Measurements from ENCODE around the gene ADARB1.

ADARB1 gene

GRCh38 chr21:45192332-45192731, 118.0 kb downstream of the ADARB1 start:
- Histone ChIP-seq H3K4me3 (ENCODE audit: low read depth, low read length, poor library complexity, severe bottlenecking) (no peak overlapping the region), H3K9me2 (ENCODE audit: low read depth, low read length) (no peaks in the 10 kb centered on the region), H3K9ac (ENCODE audit: low read length) (no peak overlapping the region), H4K20me1 (ENCODE audit: insufficient read depth, low read length) (no peaks in the 10 kb centered on the region), H3K9me3 (ENCODE audit: low read length) (peaks cover 13% of the 10 kb centered on the region), H3K4me1 (ENCODE audit: insufficient read depth, low read length, severe bottlenecking) (no peaks in the 10 kb centered on the region), H3K79me2 (ENCODE audit: insufficient read depth, low read length) (no peaks in the 10 kb centered on the region), H2AFZ (ENCODE audit: low read length) (no peak overlapping the region), H3F3A (ENCODE audit: insufficient read depth, low read length) (no peaks in the 10 kb centered on the region), H3K4me2 (ENCODE audit: low read length) (no peak overlapping the region), H3K27ac (ENCODE audit: low read depth, low read length, poor library complexity, severe bottlenecking) (no peak overlapping the region), H3K36me3 (ENCODE audit: insufficient read depth, low read length) (no peaks in the 10 kb centered on the region), H3K27me3 (ENCODE audit: insufficient read depth, low read length) (no peaks in the 10 kb centered on the region)
- TF ChIP-seq CTCF (IDR thresholded peaks at IDR 0.05; ENCODE audit: low read length), result peak; percentile 38; the same call in 1 of the 2 replicates
- no peak for TF ChIP-seq EZH2 (IDR thresholded peaks at IDR 0.05; ENCODE audit: borderline replicate concordance, low read length)

GRCh38 chr21:45196620-45197019, 122.2 kb downstream of the ADARB1 start:
- Histone ChIP-seq H3K9ac (ENCODE audit: low read length) (no peak overlapping the region), H3K27ac (ENCODE audit: low read depth, low read length, poor library complexity, severe bottlenecking) (no peak overlapping the region), H3K4me3 (ENCODE audit: low read depth, low read length, poor library complexity, severe bottlenecking) (no peak overlapping the region), H3K9me2 (ENCODE audit: low read depth, low read length) (no peaks in the 10 kb centered on the region), H4K20me1 (ENCODE audit: insufficient read depth, low read length) (no peaks in the 10 kb centered on the region), H3K36me3 (ENCODE audit: insufficient read depth, low read length) (no peaks in the 10 kb centered on the region), H3K4me2 (ENCODE audit: low read length) (no peak overlapping the region), H3K27me3 (ENCODE audit: insufficient read depth, low read length) (no peaks in the 10 kb centered on the region), H3F3A (ENCODE audit: insufficient read depth, low read length) (no peaks in the 10 kb centered on the region), H2AFZ (ENCODE audit: low read length) (no peak overlapping the region), H3K79me2 (ENCODE audit: insufficient read depth, low read length) (no peaks in the 10 kb centered on the region), H3K9me3 (ENCODE audit: low read length) (no peaks in the 10 kb centered on the region), H3K4me1 (ENCODE audit: insufficient read depth, low read length, severe bottlenecking) (no peaks in the 10 kb centered on the region)
- TF ChIP-seq EZH2 (IDR thresholded peaks at IDR 0.05; ENCODE audit: borderline replicate concordance, low read length), result no peak

- Histone ChIP-seq H3F3A (ENCODE audit: insufficient read depth, low read length) (no peaks in the 10 kb centered on the region), H3K9me2 (ENCODE audit: low read depth, low read length) (no peaks in the 10 kb centered on the region), H3K27me3 (ENCODE audit: insufficient read depth, low read length) (no peaks in the 10 kb centered on the region), H3K27ac (ENCODE audit: low read depth, low read length, poor library complexity, severe bottlenecking) (no peak overlapping the region), H3K36me3 (ENCODE audit: insufficient read depth, low read length) (no peaks in the 10 kb centered on the region), H3K9ac (ENCODE audit: low read length) (no peak overlapping the region), H3K4me3 (ENCODE audit: low read depth, low read length, poor library complexity, severe bottlenecking) (no peak overlapping the region), H3K4me1 (ENCODE audit: insufficient read depth, low read length, severe bottlenecking) (no peaks in the 10 kb centered on the region), H4K20me1 (ENCODE audit: insufficient read depth, low read length) (no peaks in the 10 kb centered on the region), H3K9me3 (ENCODE audit: low read length) (no peaks in the 10 kb centered on the region), H3K79me2 (ENCODE audit: insufficient read depth, low read length) (no peaks in the 10 kb centered on the region), H3K4me2 (ENCODE audit: low read length) (no peak overlapping the region), H2AFZ (ENCODE audit: low read length) (no peak overlapping the region)
- no peak for TF ChIP-seq CTCF (IDR thresholded peaks at IDR 0.05; ENCODE audit: low read length)
- TF ChIP-seq EZH2 (IDR thresholded peaks at IDR 0.05; ENCODE audit: borderline replicate concordance, low read length), result no peak
These were observed 124.8 kb downstream of the ADARB1 start for GRCh38 chr21:45199201-45199600.

- H3K9me3 ChIP-seq (ENCODE audit: low read length), result no peaks in the 10 kb centered on the region
- H3K9me2 ChIP-seq (ENCODE audit: low read depth, low read length), result no peaks in the 10 kb centered on the region
- no peak overlapping the region for H3K27ac ChIP-seq (ENCODE audit: low read depth, low read length, poor library complexity, severe bottlenecking)
- TF ChIP-seq CTCF (IDR thresholded peaks at IDR 0.05; ENCODE audit: low read length), result no peak
- no peak for TF ChIP-seq EZH2 (IDR thresholded peaks at IDR 0.05; ENCODE audit: borderline replicate concordance, low read length)
- H3F3A ChIP-seq (ENCODE audit: insufficient read depth, low read length), result no peaks in the 10 kb centered on the region
- H3K4me3 ChIP-seq (ENCODE audit: low read depth, low read length, poor library complexity, severe bottlenecking), result no peak overlapping the region
- H4K20me1 ChIP-seq (ENCODE audit: insufficient read depth, low read length), result no peaks in the 10 kb centered on the region
- no peak overlapping the region for H3K9ac ChIP-seq (ENCODE audit: low read length)
- no peaks in the 10 kb centered on the region for H3K4me1 ChIP-seq (ENCODE audit: insufficient read depth, low read length, severe bottlenecking)
- H3K4me2 ChIP-seq (ENCODE audit: low read length), result no peak overlapping the region
- H3K27me3 ChIP-seq (ENCODE audit: insufficient read depth, low read length), result no peaks in the 10 kb centered on the region
- H3K36me3 ChIP-seq (ENCODE audit: insufficient read depth, low read length), result no peaks in the 10 kb centered on the region
- H3K79me2 ChIP-seq (ENCODE audit: insufficient read depth, low read length), result no peaks in the 10 kb centered on the region
- H2AFZ ChIP-seq (ENCODE audit: low read length), result no peak overlapping the region
These were observed 125.7 kb downstream of the ADARB1 start for GRCh38 chr21:45200031-45200430.

Measured in OCI-LY1 (cell line).